Fibroblast of skin of scalp (primary cell): ENCODE measurements around the gene HIF1A. TPM values are rescaled to one million over a fixed set of nuclear protein-coding genes. Genes with fewer than 3 reads are reported as not detected.
"Not testable (repeated sequence)": the region's sequence is repeated elsewhere in the genome, so short reads cannot be mapped to it uniquely, and the experiment has no call there.

ENCODE experiments used
- DNase-seq: peaks from one replicate; pipeline ENCODE4 v3.0.0-alpha.2; 2013
- polyA plus RNA-seq, 2 experiments: library from polyadenylated mRNA; unstranded; fragments of 120-200 nt; gene quantifications; one replicate each; pipeline ENCODE4 v1.2.1, GENCODE V29; 2013; ENCODE audit not compliant: insufficient read length in 2 of 2

Gene HIF1A
- 617 TPM for polyA plus RNA-seq (2013, experiment 1 of 2; ENCODE audit: insufficient read length)
- polyA plus RNA-seq (2013, experiment 2 of 2; ENCODE audit: insufficient read length): 704 TPM

- DNase-seq: peak; percentile 100
Observed at GRCh38 chr14:61694830-61695694, at the start of gene HIF1A. Gene HIF1A (plus strand): TSS chr14:61695513. CDS start chr14:61695805, 292 bp downstream.

- DNase-seq: peak; percentile 23
Observed at GRCh38 chr14:61646366-61647116, 48.8 kb upstream of the HIF1A start.

GRCh38 chr14:61647704-61648103, 47.6 kb upstream of the HIF1A start:
- no peak for DNase-seq

- DNase-seq: no peak
Observed at GRCh38 chr14:61648377-61648776, 46.9 kb upstream of the HIF1A start.

- no peak for DNase-seq
Observed at GRCh38 chr14:61649283-61649682, 46.0 kb upstream of the HIF1A start.

GRCh38 chr14:61651355-61651754, 44.0 kb upstream of the HIF1A start:
- no peak for DNase-seq

- DNase-seq: peak; percentile 22
Observed at GRCh38 chr14:61652526-61653262, 42.6 kb upstream of the HIF1A start.

GRCh38 chr14:61653507-61653906, 41.8 kb upstream of the HIF1A start:
- DNase-seq: peak; percentile 53

GRCh38 chr14:61654026-61654425, 41.3 kb upstream of the HIF1A start:
- DNase-seq: no peak

GRCh38 chr14:61655777-61656176, 39.5 kb upstream of the HIF1A start:
- DNase-seq: no peak

GRCh38 chr14:61656341-61656740, 39.0 kb upstream of the HIF1A start:
- no peak for DNase-seq

- not testable (repeated sequence) for DNase-seq
Observed at GRCh38 chr14:61658111-61658510, 37.2 kb upstream of the HIF1A start.

GRCh38 chr14:61659582-61659981, 35.7 kb upstream of the HIF1A start:
- DNase-seq: peak; percentile 12

- DNase-seq: peak; percentile 72
Observed at GRCh38 chr14:61661471-61662400, 33.6 kb upstream of the HIF1A start.

GRCh38 chr14:61662437-61663311, 32.6 kb upstream of the HIF1A start:
- DNase-seq: peak; percentile 57

GRCh38 chr14:61663312-61663979, 31.9 kb upstream of the HIF1A start:
- no peak for DNase-seq

- DNase-seq: no peak
Observed at GRCh38 chr14:61668282-61668681, 27.0 kb upstream of the HIF1A start.

- DNase-seq: no peak
Observed at GRCh38 chr14:61670576-61670975, 24.7 kb upstream of the HIF1A start.

- DNase-seq: no peak
Observed at GRCh38 chr14:61671082-61671481, 24.2 kb upstream of the HIF1A start.

- DNase-seq: no peak
Observed at GRCh38 chr14:61672796-61673195, 22.5 kb upstream of the HIF1A start.
